ENCODE measurements around the gene VKORC1.

GRCh38 chr16:31061813-31062440 lies 32.7 kb downstream of the VKORC1 start:
- TF ChIP-seq YY1 (IDR thresholded peaks at IDR 0.05; ENCODE audit: low read depth) (no peak), TCF12 (IDR thresholded peaks at IDR 0.05; ENCODE audit: low read depth) (no peak), MAX (IDR thresholded peaks at IDR 0.05) (no peak), TEAD4 (IDR thresholded peaks at IDR 0.05) (no peak), USF1 (IDR thresholded peaks at IDR 0.05) (no peak), REST (IDR thresholded peaks at IDR 0.05; ENCODE audit: low read depth) (no peak), ZBTB7A (IDR thresholded peaks at IDR 0.05; ENCODE audit: low read depth) (no peak), EP300 (IDR thresholded peaks at IDR 0.05; ENCODE audit: borderline replicate concordance) (no peak), TAF1 (IDR thresholded peaks at IDR 0.05; ENCODE audit: low read depth) (no peak), FOXM1 (IDR thresholded peaks at IDR 0.05; ENCODE audit: borderline replicate concordance, low read depth) (no peak), RAD21 (IDR thresholded peaks at IDR 0.05; ENCODE audit: low read depth) (no peak), CEBPB (IDR thresholded peaks at IDR 0.05) (no peak), NFIC (IDR thresholded peaks at IDR 0.05) (no peak)
